ENCODE measurements around the gene KCNAB1.

DNA sequence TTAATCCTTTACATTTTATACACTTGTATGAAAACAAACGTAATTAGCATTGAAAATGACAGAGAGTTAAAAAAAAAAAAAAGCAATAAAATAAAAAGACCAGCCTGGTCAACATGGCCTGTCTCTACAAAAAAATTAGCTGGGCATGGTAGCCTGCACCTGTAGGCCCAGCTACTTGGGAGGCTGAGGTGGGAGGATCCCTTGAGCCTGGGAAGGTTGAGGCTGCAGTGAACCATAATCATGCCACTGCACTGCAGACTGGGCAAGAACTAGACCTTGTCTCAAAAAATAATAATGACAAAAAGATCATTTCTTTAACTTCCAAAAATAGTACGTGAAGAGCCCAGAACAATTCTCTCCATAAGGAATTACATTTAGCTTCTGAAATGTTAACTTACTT, 432.6 kb downstream of the KCNAB1 start:
- TF ChIP-seq, protein P1, sequence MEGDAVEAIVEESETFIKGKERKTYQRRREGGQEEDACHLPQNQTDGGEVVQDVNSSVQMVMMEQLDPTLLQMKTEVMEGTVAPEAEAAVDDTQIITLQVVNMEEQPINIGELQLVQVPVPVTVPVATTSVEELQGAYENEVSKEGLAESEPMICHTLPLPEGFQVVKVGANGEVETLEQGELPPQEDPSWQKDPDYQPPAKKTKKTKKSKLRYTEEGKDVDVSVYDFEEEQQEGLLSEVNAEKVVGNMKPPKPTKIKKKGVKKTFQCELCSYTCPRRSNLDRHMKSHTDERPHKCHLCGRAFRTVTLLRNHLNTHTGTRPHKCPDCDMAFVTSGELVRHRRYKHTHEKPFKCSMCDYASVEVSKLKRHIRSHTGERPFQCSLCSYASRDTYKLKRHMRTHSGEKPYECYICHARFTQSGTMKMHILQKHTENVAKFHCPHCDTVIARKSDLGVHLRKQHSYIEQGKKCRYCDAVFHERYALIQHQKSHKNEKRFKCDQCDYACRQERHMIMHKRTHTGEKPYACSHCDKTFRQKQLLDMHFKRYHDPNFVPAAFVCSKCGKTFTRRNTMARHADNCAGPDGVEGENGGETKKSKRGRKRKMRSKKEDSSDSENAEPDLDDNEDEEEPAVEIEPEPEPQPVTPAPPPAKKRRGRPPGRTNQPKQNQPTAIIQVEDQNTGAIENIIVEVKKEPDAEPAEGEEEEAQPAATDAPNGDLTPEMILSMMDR (IDR thresholded peaks at IDR 0.05; ENCODE audit: low read depth, low read length, missing input control) = no peak
- no peak for TF ChIP-seq YY1 (IDR thresholded peaks at IDR 0.05)
- TF ChIP-seq SP1 (IDR thresholded peaks at IDR 0.05) = no peak
- TF ChIP-seq, protein P2, sequence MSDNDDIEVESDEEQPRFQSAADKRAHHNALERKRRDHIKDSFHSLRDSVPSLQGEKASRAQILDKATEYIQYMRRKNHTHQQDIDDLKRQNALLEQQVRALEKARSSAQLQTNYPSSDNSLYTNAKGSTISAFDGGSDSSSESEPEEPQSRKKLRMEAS (IDR thresholded peaks at IDR 0.05) = no peak
- no peak for TF ChIP-seq TAF1 (conservative IDR thresholded peaks at IDR 0.05)
- TF ChIP-seq, protein P3, sequence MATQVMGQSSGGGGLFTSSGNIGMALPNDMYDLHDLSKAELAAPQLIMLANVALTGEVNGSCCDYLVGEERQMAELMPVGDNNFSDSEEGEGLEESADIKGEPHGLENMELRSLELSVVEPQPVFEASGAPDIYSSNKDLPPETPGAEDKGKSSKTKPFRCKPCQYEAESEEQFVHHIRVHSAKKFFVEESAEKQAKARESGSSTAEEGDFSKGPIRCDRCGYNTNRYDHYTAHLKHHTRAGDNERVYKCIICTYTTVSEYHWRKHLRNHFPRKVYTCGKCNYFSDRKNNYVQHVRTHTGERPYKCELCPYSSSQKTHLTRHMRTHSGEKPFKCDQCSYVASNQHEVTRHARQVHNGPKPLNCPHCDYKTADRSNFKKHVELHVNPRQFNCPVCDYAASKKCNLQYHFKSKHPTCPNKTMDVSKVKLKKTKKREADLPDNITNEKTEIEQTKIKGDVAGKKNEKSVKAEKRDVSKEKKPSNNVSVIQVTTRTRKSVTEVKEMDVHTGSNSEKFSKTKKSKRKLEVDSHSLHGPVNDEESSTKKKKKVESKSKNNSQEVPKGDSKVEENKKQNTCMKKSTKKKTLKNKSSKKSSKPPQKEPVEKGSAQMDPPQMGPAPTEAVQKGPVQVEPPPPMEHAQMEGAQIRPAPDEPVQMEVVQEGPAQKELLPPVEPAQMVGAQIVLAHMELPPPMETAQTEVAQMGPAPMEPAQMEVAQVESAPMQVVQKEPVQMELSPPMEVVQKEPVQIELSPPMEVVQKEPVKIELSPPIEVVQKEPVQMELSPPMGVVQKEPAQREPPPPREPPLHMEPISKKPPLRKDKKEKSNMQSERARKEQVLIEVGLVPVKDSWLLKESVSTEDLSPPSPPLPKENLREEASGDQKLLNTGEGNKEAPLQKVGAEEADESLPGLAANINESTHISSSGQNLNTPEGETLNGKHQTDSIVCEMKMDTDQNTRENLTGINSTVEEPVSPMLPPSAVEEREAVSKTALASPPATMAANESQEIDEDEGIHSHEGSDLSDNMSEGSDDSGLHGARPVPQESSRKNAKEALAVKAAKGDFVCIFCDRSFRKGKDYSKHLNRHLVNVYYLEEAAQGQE (IDR thresholded peaks at IDR 0.05) = no peak
- TF ChIP-seq HNF4G (IDR thresholded peaks at IDR 0.05) = no peak
- TF ChIP-seq JUND (IDR thresholded peaks at IDR 0.05) = no peak

Measured in liver (tissue), 3 donors.